ENCODE results near the gene EMX1. TPM values are rescaled to one million over a fixed set of nuclear protein-coding genes. Genes with fewer than 3 reads are reported as not detected.
"Not testable (repeated sequence)": the region's sequence is repeated elsewhere in the genome, so short reads cannot be mapped to it uniquely, and the experiment has no call there.

EMX1 gene
- total RNA-seq, 1 donor from 2014 or later: not detected

DNA sequence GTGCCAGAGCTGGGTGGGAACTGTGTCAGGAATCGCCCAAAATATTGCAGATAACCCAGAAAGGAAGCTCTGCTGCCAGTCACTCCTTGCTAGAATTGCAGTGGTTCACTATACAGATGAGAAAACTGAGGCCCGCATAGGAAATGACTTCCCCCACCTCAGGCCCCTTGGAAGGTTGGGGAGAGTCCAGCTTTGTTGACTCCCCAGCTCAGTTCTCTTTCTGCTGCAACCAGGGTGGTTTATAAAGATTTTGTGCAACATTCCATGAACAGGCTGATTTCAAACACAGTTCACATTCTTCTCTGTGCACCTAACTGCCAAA, 18.8 kb upstream of the EMX1 start:
- intact Hi-C loops (cut with micrococcal nuclease): no loop called here

- intact Hi-C loops (cut with micrococcal nuclease): no loop called here
Observed at GRCh38 chr2:72900191-72900825, 17.0 kb upstream of the EMX1 start.

- intact Hi-C loops (cut with micrococcal nuclease): no loop called here
Observed at GRCh38 chr2:72901426-72901825, 15.9 kb upstream of the EMX1 start.

GRCh38 chr2:72907369-72907768, 9.9 kb upstream of the EMX1 start:
- intact Hi-C loops (cut with micrococcal nuclease): not testable (repeated sequence)

DNA sequence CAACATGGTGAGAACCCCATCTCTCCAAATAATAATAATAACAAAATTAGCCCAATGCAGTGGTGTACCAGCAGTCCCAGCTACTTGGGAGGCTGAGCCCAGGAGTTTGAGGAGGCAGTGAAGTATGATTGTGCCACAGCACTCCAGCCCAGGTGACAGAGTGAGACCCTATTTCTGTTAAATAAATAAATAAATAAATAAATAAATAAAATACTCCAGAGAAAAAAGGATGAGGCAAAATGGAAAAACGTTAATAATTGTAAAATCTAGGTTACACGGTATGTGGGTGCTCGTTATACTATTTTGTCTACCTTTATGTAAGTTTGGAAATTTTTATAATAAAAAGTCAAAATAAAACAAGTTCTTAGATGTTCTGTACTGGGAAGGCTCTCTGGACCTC, 8.6 kb upstream of the EMX1 start:
- intact Hi-C loops (cut with micrococcal nuclease): no loop called here

DNA sequence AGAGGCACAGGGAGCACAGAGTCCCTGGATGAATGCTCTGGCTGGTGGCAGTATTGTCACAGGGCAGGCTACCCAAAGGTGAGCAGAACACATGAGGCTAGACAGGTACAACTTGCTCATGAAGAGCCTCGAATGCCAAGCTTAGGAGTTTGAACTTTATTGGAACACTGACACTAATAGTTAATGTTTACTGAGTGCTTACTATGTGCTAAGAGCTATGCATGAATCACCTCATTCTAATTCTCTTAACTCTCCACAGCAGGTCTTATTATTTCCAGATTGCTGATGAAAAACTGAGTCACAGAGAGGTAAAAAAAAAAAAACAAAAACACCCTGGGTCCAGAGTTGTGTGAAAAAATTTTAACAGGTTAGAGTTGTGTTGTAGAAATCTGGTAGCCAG, 6.1 kb upstream of the EMX1 start:
- intact Hi-C loops (cut with micrococcal nuclease): no loop called here

- intact Hi-C loops (cut with micrococcal nuclease): no loop called here
Observed at GRCh38 chr2:72913486-72914205, 3.7 kb upstream of the EMX1 start.

DNA sequence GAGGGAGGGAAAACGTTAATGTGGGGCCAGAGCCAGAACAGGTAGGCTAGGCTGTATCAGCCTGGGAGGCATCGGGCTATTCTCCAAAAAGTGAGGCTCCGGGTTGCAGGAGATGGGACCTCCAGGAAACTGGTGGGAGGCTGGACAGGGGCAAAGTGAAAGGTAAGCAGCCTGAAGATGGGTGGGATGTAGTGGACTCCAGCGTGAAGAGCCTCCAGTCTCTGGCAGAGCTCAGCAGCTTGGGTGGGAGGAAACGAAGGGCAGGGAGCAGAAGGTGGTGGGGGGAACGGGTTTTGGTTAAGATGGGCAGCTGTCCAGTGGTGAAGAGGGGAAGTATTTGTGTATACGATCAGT, 3.1 kb upstream of the EMX1 start:
- intact Hi-C loops (cut with micrococcal nuclease): no loop called here

GRCh38 chr2:72914589-72915319, 2.6 kb upstream of the EMX1 start:
- intact Hi-C loops (cut with micrococcal nuclease): loop anchor here (5.0 kb wide), 1 partner anchor 378 kb away; the partner anchor contains the start of gene EGR4

DNA sequence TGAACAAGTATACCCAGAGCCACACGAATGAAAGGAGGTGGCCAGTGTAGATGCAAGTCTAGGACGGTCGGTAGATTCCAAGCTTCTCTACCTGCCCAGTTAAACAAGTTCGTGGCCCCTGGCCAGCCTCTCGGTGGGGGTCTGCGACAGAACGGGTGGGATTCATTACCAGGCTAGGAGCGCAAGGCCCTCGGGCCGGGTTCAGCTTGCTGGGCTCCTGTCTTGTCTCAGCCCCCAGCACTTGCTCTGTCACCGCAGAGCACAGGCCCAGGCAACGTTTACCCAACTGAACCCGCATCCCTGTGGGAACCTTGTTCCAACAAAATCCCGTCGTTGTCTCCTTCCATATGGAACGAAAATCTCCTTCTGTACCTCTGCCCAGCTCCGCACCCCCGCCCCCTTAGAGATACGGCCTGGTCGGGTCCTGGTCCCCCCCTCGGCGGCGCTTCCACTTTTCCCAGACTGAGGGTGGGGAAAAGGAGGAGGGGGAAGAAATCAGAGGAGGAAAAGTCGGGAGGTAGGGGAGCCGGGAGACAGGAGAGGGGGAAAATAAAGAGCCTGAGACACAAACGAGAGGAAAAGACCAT, 1.9 kb upstream of the EMX1 start:
- intact Hi-C loops (cut with micrococcal nuclease): loop anchor here (5.0 kb wide), 1 partner anchor 377 kb away; the partner anchor contains the start of gene EGR4

DNA sequence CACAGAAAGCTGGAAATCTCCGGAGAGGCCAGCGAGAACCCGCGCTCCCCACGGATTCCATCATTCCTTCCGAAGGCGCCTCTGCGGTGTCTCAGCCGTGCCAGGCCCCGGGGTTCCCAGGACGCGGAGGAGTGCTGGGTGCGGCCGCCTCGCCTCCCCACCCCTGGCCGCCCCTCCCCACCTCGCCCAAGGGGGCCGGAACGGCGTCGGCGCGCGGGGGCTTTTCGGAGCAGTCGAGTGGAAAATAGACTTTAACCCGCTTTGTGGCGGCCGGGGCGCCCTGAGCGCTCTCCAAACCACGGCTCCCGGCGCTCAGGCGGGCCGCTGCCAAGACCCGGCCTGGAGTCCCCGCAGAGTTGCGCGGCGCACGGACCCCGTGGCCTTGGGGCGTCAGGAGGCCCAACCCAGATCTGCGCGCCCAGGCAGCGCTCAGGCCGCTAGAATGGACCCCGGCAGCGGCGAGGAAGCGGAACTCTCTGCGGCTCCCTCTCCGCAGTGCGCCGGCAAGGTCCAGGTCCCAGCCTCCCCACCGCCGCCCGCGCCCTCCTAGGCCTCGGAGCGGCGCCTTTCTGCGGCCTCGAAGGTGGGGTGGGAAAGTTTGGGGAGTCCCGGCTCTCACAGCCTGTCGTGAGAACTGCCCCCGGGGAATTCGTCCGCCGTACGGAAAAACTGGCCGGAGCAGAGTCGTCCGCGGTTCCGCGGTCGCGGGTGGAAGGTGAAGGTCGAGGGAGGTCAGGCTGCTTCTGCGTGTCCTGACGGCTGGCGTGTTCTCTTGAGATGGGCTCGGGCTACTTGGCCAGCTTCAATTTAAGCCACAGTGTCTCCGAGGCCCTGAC, 1.2 kb upstream of the EMX1 start:
- intact Hi-C loops (cut with micrococcal nuclease): loop anchor here (2.0 to 5.0 kb wide), 2 partner anchors 29 to 376 kb away; partner anchors contain the start of genes EGR4 and SPR

DNA sequence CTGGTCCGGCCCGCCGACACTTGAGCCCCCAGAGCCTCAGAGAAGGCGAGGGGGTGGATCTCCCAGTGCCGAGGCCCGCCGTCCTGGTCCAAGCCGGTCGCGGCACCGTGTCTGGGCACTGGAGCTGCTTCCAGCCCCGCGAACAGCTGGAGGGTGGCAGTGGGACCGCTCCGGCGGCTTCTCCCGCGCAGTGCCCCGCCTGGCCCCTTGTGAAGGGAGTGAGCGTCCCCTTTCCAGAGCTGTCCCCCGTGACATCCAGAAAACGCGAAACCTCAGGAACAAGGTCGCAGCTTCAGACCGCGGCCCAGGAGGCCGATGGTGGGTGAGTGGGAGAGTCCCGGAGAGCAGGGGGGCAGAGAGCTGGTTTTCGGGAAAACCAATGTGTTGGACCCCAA, 579 bp upstream of the EMX1 start:
- intact Hi-C loops (cut with micrococcal nuclease): loop anchor here (1.0 to 5.0 kb wide), 3 partner anchors 10 to 376 kb away; partner anchors contain the start of genes EGR4 and SPR

GRCh38 chr2:72917877-72918553, 696 bp downstream of the EMX1 start:
- intact Hi-C loops (cut with micrococcal nuclease): loop anchor here (1.0 to 5.0 kb wide), 3 partner anchors 8 to 374 kb away; partner anchors contain the start of genes EGR4 and SPR

- intact Hi-C loops (cut with micrococcal nuclease): loop anchor here (2.0 to 5.0 kb wide), 2 partner anchors 373 to 771 kb away; partner anchors contain the start of gene EGR4
Observed at GRCh38 chr2:72919414-72920317, 2.3 kb downstream of the EMX1 start.

- intact Hi-C loops (cut with micrococcal nuclease): loop anchor here (2.0 kb wide), 1 partner anchor 772 kb away; no protein-coding TSS in a partner anchor
Observed at GRCh38 chr2:72920318-72921087, 3.2 kb downstream of the EMX1 start.

GRCh38 chr2:72921088-72921851, 4.0 kb downstream of the EMX1 start:
- intact Hi-C loops (cut with micrococcal nuclease): loop anchor here (2.0 kb wide), 1 partner anchor 772 kb away; no protein-coding TSS in a partner anchor

- intact Hi-C loops (cut with micrococcal nuclease): loop anchor here (2.0 kb wide), 1 partner anchor 773 kb away; no protein-coding TSS in a partner anchor
Observed at GRCh38 chr2:72921853-72922252, 4.5 kb downstream of the EMX1 start.

Measured in T-helper 1 cell treated with Interleukin-12 subunit alpha and Interleukin-12 subunit beta and Interleukin-4 antibody, amounts not matched to agents 30 ng/mL and 1 ng/mL, for 36 hours (primary cell).